HG03280 (cell line): Measurements from ENCODE around the gene ADAMTS18.
A peak's percentile ranks its signal among the peaks of the same experiment; 100 is the strongest.
"Not testable (repeated sequence)": the region's sequence is repeated elsewhere in the genome, so short reads cannot be mapped to it uniquely, and the experiment has no call there.

Source experiments
- ATAC-seq: cut with Tn5 transposase; IDR thresholded peaks from one replicate; pipeline ENCODE4 v1.9.1; 2021; ENCODE audit warnings: mild to moderate bottlenecking, moderate library complexity; ENCODE audit not compliant: unreplicated experiment

ADAMTS18 gene

GRCh38 chr16:77290451-77291115, 144.3 kb downstream of the ADAMTS18 start:
- no peak for ATAC-seq

DNA sequence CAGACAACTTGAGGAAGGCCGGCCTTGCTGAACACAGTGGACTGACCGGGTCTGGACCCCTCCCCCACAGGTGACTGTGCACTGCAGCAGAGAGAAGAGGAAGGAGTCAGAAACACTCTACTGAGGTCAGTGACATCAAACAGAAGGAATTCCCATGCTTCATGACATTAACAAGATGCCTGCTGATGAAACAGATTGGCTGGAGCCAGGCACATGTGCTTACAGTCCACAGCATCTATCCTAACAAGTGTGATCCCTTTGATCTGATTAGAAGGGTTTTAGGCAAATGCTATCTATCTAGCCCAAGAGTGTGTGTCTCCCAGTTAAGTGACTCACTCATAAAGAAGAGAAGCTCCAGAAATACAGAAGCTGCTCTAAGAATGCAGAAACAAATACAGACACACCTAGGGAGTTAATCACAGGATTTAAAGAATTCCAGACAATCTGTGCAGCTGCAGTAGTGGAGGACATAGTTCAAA, 145.5 kb downstream of the ADAMTS18 start:
- no peak for ATAC-seq

DNA sequence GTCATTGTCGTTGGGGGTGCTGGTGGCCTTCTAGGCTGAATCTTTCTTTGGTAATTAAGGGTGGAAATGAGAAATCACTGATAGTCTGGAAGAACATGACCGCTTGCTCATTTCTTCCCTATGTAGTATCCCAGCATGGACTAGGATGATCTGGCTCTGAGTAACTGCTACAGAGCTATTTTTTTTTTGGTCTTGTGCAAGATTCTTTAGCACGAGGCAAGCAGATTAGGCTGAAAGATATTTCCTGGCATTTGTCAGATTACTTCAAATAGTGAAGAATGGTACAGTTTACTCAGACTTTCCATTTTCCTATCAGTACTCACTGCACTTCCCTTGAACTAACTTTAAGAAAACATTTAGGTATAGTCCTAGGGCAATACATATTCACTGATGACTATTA, 146.6 kb downstream of the ADAMTS18 start:
- no peak for ATAC-seq

DNA sequence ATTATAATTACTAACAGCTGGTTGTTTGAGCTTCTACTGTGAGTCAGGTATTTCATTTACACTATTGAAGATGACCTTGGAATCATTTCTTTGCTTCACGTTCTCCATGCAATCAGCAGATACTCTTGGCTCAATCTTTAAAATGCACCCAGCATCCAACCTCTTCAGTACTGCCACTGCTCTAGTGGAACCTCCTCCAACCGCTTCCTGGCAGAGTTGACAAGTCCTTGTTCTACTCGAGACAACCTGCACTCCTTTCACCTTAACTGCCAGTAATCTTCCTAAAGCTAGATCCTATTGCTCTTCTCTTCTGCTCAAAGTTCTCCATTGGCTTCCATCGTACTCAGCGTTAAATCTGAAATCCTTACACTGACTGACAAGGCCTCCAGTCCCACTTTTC, 149.2 kb downstream of the ADAMTS18 start:
- no peak for ATAC-seq

GRCh38 chr16:77282345-77282744, 152.5 kb downstream of the ADAMTS18 start:
- ATAC-seq = no peak

DNA sequence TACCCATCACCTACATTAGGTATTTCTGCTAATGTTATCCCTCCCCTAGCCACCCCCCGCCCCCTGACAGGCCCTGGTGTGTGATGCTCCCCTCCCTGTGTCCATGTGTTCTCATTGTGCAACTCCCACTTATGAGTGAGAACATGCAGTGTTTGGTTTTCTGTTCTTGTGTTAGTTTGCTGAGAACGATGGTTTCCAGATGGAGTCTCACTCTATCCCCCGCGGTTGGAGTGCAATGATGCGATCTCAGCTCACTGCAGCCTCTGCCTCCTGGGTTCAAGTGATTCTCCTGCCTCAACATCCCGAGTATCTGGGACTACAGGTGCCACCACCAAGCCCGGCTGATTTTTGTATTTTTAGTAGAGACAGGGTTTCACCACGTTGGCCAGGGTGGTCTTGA, 155.5 kb downstream of the ADAMTS18 start:
- not testable (repeated sequence) for ATAC-seq

DNA sequence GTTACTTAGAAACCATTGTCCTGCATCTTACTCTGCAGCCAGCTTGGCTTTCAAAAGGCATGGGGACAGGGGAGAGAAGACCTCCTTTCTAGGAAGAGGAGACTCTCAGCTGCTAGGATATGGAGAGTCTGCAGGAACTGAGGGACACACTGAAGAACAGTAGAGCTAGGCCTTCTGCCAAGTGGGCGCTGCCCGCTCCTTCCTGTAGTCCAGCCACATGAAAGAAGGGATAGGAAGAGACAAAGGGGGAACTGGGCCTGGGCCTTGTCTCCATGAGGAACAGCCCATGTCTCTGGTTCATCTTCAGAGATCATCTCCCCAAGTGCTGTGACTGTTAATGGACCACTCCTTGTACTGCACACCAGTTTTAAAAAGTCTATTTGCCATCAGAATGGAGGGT, 157.3 kb downstream of the ADAMTS18 start:
- ATAC-seq = no peak

DNA sequence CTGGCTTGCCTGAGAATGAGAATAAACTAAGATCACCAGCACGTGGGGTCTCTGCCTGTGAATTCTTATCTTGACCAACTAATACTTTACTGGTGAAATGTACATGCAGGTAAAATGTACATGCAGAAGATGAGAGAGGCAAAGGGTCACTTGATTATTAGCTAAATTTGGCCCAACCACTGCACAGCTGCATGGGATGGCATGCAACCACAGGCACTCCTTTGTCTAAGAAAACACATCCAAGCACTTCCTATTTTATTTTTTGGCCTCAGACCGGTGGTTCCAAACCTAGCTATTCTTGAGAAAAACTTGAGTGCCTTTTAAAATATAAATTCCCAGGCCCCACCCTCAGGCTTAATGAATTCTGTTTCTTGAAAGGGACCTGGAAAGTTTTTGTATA, 157.7 kb downstream of the ADAMTS18 start:
- no peak for ATAC-seq

- no peak for ATAC-seq
Observed at GRCh38 chr16:77276661-77277060, 158.2 kb downstream of the ADAMTS18 start.

DNA sequence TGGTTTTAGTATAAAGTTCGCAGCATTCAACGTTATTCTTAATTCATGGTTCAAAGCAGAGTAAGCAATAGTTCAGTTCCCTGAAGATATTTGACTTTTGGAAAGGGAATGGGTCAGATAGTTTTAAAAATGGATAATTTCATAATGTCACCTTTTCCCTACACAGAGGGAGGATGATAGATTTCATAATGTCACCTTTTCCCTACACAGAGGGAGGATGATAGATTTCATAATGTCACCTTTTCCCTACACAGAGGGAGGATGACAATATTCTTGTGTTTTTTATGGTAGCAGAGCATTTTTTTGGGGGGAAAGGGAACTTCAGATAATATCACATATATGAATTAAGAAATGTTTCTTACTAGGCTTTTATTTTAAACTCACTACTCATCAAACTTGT, 159.5 kb downstream of the ADAMTS18 start:
- not testable (repeated sequence) for ATAC-seq

DNA sequence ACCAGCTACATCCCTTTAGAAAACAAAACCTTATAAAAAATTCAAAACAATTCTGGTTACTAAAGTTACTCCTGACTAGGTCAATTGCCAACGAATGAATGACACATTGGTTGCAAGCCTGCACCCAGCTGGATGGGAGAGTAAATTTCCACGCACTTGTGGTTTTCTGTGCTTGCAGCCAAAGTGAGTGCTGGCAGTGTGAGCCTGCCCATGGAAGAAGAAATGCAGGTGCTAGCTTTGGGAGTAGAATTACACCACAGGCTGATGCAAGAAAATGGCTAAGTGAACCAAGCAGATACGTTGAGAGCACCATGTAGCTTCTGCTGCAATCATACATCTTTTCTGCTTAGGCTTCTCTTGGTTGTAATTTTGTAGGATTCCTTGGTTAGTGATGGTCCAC, 161.0 kb downstream of the ADAMTS18 start:
- no peak for ATAC-seq

DNA sequence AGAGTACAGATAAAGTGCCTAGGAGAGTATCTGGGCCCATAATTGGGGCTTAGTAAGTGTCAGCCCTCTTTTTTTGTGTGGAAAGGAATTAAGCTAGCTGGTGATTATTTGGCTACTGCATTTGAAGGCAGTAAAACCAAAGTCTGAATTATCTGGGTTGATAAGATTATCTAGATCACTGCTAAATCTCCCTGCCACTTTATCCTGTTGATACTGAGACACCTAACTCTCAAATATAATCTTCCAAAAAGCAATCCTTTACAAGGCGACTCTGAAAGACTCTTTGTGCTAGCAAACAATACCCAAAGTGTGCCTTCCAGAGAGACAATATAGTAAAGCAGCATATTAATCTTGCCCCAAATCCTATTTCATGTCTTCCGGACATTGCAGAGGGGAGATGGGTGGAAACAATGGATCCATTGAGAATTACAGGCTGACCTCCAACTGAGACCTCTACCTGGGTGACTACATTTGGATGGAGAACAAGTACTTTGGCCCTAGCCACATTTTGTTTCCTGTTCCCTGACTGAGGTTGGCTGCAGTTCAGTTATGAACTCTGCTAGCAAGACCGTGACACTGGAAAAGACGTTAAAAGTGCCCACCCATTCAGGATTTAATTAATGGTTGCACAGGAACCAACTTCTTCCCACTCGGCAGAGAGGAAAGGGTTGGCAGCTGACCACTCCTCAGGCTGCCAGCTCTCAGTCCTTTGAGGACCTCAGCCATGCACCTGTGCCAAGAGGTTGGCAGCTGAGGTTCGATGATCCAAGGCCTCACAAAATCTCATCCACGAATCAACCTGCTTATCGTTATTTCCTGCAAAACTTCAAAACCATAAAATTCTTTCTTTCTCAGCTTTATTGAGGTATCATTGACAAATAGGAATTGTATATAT, 163.1 kb downstream of the ADAMTS18 start:
- ATAC-seq = no peak

DNA sequence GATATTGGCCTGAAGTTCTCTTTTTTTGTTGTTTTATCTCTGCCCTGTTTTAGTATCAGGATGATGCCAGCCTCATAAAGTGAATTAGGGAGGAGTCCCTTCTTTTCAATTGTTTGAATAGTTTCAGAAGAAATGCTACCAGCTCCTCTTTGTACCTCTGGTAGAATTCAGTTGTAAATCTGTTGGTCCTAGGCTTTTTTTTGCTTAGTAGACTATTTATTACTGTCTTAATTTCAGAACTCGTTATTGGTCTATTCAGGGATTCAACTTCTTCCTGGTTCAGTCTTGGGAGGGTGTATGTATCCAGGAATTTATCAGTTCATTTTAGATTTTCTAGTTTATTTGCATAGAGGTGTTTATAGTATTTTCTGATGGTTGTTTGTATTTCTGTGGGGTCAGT, 168.6 kb downstream of the ADAMTS18 start:
- ATAC-seq = not testable (repeated sequence)

- no peak for ATAC-seq
Observed at GRCh38 chr16:77262971-77263370, 171.9 kb downstream of the ADAMTS18 start.

DNA sequence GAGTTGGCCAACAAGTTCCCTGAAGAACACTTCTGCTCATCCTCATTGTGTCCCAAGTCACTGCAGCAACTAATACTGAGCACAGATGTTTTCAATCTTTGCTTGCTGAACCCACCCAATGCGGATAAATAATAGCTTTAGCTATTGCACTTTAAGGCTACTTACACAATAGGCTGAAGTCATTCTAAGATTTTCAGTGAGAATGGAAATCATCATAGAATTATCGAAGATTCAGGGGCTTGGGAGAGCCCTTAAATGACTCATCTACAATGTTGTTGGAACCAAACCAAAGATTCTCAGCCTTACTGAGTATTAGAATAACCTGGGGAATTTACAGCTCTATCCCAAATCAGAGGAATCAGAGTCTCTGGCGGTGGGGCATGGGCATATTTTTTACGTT, 184.4 kb downstream of the ADAMTS18 start:
- ATAC-seq = no peak

DNA sequence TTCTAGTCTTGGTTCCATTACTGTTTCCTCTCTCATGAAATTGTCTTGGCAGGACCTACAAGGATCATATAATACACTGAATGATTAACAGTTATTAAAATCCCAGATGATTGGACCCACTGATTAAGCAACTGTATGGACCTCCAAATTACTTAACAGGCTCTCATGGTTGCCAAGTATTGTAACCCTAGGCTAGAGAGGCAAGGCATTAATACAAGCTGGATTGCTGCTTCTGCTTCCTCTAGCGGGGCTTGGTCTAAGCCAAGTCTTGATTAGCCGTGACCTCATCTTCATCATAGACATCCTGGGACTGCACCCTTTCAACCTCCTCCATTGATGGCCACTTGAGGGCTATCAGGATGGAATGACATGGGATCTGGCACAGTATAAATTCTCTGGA, 188.7 kb downstream of the ADAMTS18 start:
- ATAC-seq = no peak

GRCh38 chr16:77242471-77242870, 192.4 kb downstream of the ADAMTS18 start:
- ATAC-seq = not testable (repeated sequence)

DNA sequence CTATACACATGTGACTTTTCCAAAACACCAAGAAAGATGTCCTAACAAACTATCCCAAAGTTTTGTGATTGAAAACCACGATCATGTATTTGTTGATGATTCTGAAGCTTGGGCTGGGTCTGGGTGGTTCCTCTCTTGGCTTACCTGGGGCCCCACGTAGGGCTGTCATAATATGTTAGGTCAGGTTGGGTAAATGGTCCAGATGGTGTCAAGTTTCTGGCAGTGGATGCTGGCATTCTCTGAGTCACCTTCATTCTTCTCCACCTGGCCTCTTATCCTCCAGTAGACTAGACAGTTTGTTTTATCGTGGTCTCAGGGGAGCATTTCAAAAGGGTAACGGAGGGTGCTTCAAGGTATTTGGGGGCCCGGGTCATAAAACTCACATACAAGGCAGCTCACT, 196.2 kb downstream of the ADAMTS18 start:
- no peak for ATAC-seq

DNA sequence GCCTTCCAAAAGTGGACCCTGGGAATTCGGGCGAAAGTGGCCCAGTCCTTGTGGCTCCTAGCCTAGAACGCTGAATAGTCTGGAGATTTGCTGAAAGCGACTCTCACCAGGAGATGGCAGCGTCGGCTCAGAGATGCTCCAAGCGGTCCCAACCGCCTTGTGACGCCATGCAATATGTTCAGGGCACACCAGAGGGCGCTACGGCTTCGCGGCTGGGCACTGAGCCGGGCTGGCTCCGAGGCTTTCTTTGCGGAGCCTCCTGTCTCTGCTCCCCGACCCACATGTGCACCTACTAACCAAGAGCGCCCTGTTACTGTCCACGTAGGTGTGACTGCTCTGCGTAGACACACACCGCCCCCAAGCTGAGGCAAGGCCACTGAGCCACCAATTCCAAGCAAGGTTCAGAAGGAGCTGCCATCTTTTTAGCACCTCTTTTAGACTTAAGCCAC, 198.7 kb downstream of the ADAMTS18 start:
- ATAC-seq = peak; percentile 99

- ATAC-seq = no peak
Observed at GRCh38 chr16:77234611-77235010, 200.2 kb downstream of the ADAMTS18 start.

GRCh38 chr16:77233799-77234519, 200.9 kb downstream of the ADAMTS18 start:
- no peak for ATAC-seq
